GM13976 (cell line): ENCODE data around the gene PRKAR1A.

Experiments used
- DNase-seq: peaks from one replicate; pipeline ENCODE4 v3.0.0; 2012; ENCODE audit warnings: low spot score
- CTCF ChIP-seq: IDR thresholded peaks from 2 replicates; pipeline ENCODE4 v1.5.1; 2012; ENCODE audit warnings: borderline replicate concordance, mild to moderate bottlenecking; ENCODE audit not compliant: insufficient read depth; ENCODE audit errors: extremely low read depth, missing control alignments, control extremely low read depth
- in situ Hi-C: fragments of 300-500 bp; cut with MboI; formaldehyde crosslinking; loops from one replicate; pipeline ENCODE4 v1.12.0; 2022; ENCODE audit warnings: low sequenced_read_pairs, mixed read lengths, inconsistent platforms; ENCODE audit not compliant: unreplicated experiment

PRKAR1A gene

GRCh38 chr17:68567581-68567980 lies 55.4 kb downstream of the PRKAR1A start:
- no peak for TF ChIP-seq CTCF
- in situ Hi-C loops: no loop called here
- DNase-seq: no peak

DNA sequence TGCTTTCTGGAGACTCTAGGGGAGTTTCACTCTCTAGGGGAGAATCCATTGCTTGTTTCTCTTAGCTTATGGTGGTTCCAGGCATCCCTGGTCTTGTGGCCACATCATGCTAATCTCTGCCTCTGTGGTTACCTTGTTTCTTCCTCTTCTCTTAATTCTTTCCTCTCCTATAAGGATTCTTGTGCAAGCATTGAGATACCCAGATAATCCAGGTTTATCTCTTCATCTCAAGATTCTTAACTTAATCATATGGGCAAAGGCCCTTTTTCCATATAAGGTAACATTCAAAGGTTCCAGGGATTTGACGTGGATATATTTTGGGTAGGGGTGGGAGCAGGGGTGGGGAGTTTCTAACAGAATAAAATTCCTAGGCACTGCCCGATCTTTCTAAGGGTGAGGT lies 56.4 kb downstream of the PRKAR1A start:
- in situ Hi-C loops: no loop called here
- no peak for DNase-seq
- TF ChIP-seq CTCF: no peak

- DNase-seq: no peak
- no peak for TF ChIP-seq CTCF
- in situ Hi-C loops: no loop called here
These were observed 57.1 kb downstream of the PRKAR1A start for GRCh38 chr17:68569346-68569745.

DNA sequence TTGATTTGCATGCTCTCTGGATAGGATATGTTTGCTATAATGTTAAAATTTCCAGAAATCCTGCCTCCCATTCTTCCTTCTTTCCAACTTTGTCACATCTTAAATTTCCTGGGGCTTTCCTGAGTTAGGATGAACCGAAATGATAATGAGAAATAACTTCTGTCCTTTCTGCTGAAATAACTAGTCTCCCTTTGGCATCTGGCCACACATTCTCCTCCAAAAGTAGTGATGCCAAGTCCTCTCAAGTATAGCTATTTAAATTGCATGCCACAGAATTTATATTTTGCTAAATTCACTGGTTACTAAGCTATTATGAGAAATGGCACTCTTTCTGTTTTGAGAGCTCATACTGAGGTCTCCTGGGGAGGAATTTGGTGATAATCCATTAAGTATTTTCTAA lies 58.3 kb downstream of the PRKAR1A start:
- in situ Hi-C loops: no loop called here

GRCh38 chr17:68572138-68572842 lies 60.1 kb downstream of the PRKAR1A start:
- in situ Hi-C loops: no loop called here
- TF ChIP-seq CTCF: no peak
- DNase-seq: no peak

More for the DNA sequence above, 58.3 kb downstream of the PRKAR1A start:
- TF ChIP-seq CTCF: no peak
- DNase-seq: no peak

DNA sequence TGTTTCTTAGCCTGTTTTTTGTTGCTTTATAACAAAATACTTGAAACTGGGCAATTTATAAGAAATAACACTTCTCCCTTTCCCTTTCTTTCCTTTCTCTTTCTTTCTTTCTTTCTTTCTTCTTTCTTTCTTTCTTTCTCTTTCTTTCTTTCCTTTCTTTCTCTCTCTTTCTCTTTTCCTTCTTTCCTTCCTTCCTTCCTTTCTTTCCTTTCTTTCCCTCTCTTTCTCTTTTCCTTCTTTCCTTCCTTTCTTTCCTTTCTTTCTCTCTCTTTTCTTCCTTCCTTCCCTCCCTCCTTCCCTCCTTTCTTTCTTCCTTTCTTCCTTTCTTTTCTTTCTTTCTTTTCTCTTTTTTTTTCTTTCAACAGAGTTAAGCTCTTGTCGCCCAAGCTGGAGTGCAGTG lies 61.1 kb downstream of the PRKAR1A start:
- in situ Hi-C loops: no loop called here
- DNase-seq: no peak
- no peak for TF ChIP-seq CTCF
